SK-N-SH treated with all-trans-retinoic acid at 6 μM for 48 hours (cell line): Measurements from ENCODE around the gene ACOT6.

ENCODE experiments used
- ATAC-seq: fragments of 200-7000 bp; cut with Tn5 transposase; 3 replicates; pipeline ENCODE4 v1.9.1; 2020; ENCODE audit warnings: mild to moderate bottlenecking, moderate library complexity
- ARNTL ChIP-seq: fragments of 450-650 bp; formaldehyde crosslinking; IDR thresholded peaks from 2 replicates; pipeline ENCODE4 v1.5.0; 2020; ENCODE audit warnings: low read depth, mild to moderate bottlenecking, moderate library complexity, borderline replicate concordance
- BACH2 ChIP-seq: fragments of 250-450 bp; sonication (Bioruptor Pico); IDR thresholded peaks from 2 replicates; pipeline ENCODE4 v1.9.0; 2021; ENCODE audit warnings: mild to moderate bottlenecking, borderline replicate concordance
- CREB5 ChIP-seq: fragments of 250-450 bp; sonication (Bioruptor Pico); IDR thresholded peaks from 2 replicates; pipeline ENCODE4 v1.5.1; 2020; ENCODE audit warnings: low read depth, mild to moderate bottlenecking, moderate library complexity
- GLIS3 ChIP-seq: fragments of 250-450 bp; sonication (Bioruptor Pico); IDR thresholded peaks from 2 replicates; pipeline ENCODE4 v1.5.0; 2020; ENCODE audit warnings: mild to moderate bottlenecking, moderate library complexity
- ISL1 ChIP-seq: fragments of 250-450 bp; sonication (Bioruptor Pico); IDR thresholded peaks from 2 replicates; pipeline ENCODE4 v2.1.2; 2022; ENCODE audit warnings: mild to moderate bottlenecking, moderate library complexity
- OSR1 ChIP-seq: fragments of 250-450 bp; sonication (Bioruptor Pico); IDR thresholded peaks from 2 replicates; pipeline ENCODE4 v1.8.0; 2022; ENCODE audit warnings: moderate library complexity, mild to moderate bottlenecking, inconsistent platforms
- RARB ChIP-seq: fragments of 250-450 bp; sonication (Bioruptor Pico); IDR thresholded peaks from 2 replicates; pipeline ENCODE4 v1.8.0; 2021; ENCODE audit warnings: mild to moderate bottlenecking, moderate library complexity
- SNAI2 ChIP-seq: fragments of 250-450 bp; sonication (Bioruptor Pico); IDR thresholded peaks from 2 replicates; pipeline ENCODE4 v1.5.0; 2020; ENCODE audit warnings: mild to moderate bottlenecking, moderate library complexity
- TCF4 ChIP-seq: fragments of 250-450 bp; sonication (Bioruptor Pico); IDR thresholded peaks from 2 replicates; pipeline ENCODE4 v1.8.0; 2021; ENCODE audit warnings: mild to moderate bottlenecking, moderate library complexity, borderline replicate concordance
- TOX ChIP-seq: fragments of 250-450 bp; sonication (Bioruptor Pico); IDR thresholded peaks from 2 replicates; pipeline ENCODE4 v1.8.0; 2021; ENCODE audit warnings: mild to moderate bottlenecking, moderate library complexity, borderline replicate concordance
- TSHZ2 ChIP-seq: fragments of 250-450 bp; sonication (Bioruptor Pico); IDR thresholded peaks from 2 replicates; pipeline ENCODE4 v1.5.0; 2020; ENCODE audit warnings: mild to moderate bottlenecking, moderate library complexity
- ZC3H10 ChIP-seq: fragments of 250-450 bp; sonication (Bioruptor Pico); IDR thresholded peaks from 2 replicates; pipeline ENCODE4 v1.5.1; 2021; ENCODE audit warnings: mild to moderate bottlenecking, moderate library complexity
- ZFP3 ChIP-seq: fragments of 250-450 bp; sonication (Bioruptor Pico); IDR thresholded peaks from 2 replicates; pipeline ENCODE4 v1.5.0; 2020; ENCODE audit warnings: mild to moderate bottlenecking, moderate library complexity
- ZFP30 ChIP-seq: fragments of 450-650 bp; formaldehyde crosslinking; IDR thresholded peaks from 2 replicates; pipeline ENCODE4 v1.5.0; 2022; ENCODE audit warnings: mild to moderate bottlenecking, moderate library complexity
- ZNF565 ChIP-seq: fragments of 450-650 bp; formaldehyde crosslinking; conservative IDR thresholded peaks from 2 replicates; pipeline ENCODE4 v1.5.0; 2020; ENCODE audit warnings: low read depth, mild to moderate bottlenecking, moderate library complexity
- ZNF70 ChIP-seq: fragments of 450-650 bp; formaldehyde crosslinking; IDR thresholded peaks from 2 replicates; pipeline ENCODE4 v1.5.0; 2020; ENCODE audit warnings: mild to moderate bottlenecking, moderate library complexity
- ZNF8 ChIP-seq: fragments of 450-650 bp; formaldehyde crosslinking; IDR thresholded peaks from 2 replicates; pipeline ENCODE4 v1.5.0; 2020; ENCODE audit warnings: mild to moderate bottlenecking, moderate library complexity
- TF ChIP-seq, protein P1 (sequence below): fragments of 250-450 bp; sonication (Bioruptor Pico); IDR thresholded peaks from 2 replicates; pipeline ENCODE4 v1.8.0; 2021; ENCODE audit warnings: low read depth, mild to moderate bottlenecking, moderate library complexity, borderline replicate concordance
- TF ChIP-seq, protein P2 (sequence below): fragments of 250-450 bp; sonication (Bioruptor Pico); IDR thresholded peaks from 2 replicates; pipeline ENCODE4 v1.8.0; 2020; ENCODE audit warnings: mild to moderate bottlenecking, moderate library complexity, borderline replicate concordance

The ACOT6 gene

GRCh38 chr14:73663548-73664212, 51.4 kb downstream of the ACOT6 start (continued):
- TF ChIP-seq CREB5 (CRISPR knock-in tag) (no peak), ZFP3 (no peak), ZC3H10 (no peak), ZNF70 (no peak), OSR1 (CRISPR knock-in tag) (no peak), ZNF565 (CRISPR knock-in tag) (no peak)

DNA sequence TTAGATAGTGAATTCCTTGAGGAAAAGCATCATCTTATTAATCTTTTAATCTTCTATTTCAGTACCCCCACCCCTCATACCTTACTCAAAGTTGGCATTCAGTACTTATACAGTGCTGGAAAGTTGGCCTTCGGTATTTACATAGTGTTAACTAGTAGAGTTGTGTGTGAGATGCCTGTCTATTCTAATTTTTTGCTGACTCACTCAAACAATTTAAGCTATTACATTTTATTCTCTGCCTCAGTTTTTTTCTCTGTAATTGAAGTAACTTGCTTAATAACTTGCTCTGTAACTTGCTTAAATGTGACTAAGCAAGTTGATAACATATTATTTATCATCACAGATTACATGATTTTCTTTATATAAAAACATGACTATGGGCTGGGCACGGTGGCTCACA, 52.8 kb downstream of the ACOT6 start:
- ATAC-seq: no peak
- TF ChIP-seq, protein P1, sequence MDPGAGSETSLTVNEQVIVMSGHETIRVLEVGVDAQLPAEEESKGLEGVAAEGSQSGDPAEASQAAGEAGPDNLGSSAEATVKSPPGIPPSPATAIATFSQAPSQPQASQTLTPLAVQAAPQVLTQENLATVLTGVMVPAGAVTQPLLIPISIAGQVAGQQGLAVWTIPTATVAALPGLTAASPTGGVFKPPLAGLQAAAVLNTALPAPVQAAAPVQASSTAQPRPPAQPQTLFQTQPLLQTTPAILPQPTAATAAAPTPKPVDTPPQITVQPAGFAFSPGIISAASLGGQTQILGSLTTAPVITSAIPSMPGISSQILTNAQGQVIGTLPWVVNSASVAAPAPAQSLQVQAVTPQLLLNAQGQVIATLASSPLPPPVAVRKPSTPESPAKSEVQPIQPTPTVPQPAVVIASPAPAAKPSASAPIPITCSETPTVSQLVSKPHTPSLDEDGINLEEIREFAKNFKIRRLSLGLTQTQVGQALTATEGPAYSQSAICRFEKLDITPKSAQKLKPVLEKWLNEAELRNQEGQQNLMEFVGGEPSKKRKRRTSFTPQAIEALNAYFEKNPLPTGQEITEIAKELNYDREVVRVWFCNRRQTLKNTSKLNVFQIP (CRISPR knock-in tag): no peak
- no peak for TF ChIP-seq BACH2 (CRISPR knock-in tag)
- no peak for TF ChIP-seq TSHZ2 (CRISPR knock-in tag)
- no peak for TF ChIP-seq GLIS3 (CRISPR knock-in tag)
- no peak for TF ChIP-seq ISL1
- TF ChIP-seq SNAI2: no peak
- no peak for TF ChIP-seq TCF4 (CRISPR knock-in tag)
- no peak for TF ChIP-seq ZNF70
- no peak for TF ChIP-seq ZNF8 (CRISPR knock-in tag)
- TF ChIP-seq CREB5 (CRISPR knock-in tag): no peak
- no peak for TF ChIP-seq ZC3H10

- no peak for ATAC-seq
- TF ChIP-seq GLIS3 (CRISPR knock-in tag) (no peak), ZFP30 (CRISPR knock-in tag) (no peak)
- TF ChIP-seq, protein P2, sequence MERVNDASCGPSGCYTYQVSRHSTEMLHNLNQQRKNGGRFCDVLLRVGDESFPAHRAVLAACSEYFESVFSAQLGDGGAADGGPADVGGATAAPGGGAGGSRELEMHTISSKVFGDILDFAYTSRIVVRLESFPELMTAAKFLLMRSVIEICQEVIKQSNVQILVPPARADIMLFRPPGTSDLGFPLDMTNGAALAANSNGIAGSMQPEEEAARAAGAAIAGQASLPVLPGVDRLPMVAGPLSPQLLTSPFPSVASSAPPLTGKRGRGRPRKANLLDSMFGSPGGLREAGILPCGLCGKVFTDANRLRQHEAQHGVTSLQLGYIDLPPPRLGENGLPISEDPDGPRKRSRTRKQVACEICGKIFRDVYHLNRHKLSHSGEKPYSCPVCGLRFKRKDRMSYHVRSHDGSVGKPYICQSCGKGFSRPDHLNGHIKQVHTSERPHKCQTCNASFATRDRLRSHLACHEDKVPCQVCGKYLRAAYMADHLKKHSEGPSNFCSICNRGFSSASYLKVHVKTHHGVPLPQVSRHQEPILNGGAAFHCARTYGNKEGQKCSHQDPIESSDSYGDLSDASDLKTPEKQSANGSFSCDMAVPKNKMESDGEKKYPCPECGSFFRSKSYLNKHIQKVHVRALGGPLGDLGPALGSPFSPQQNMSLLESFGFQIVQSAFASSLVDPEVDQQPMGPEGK (CRISPR knock-in tag): no peak
- TF ChIP-seq, all 23 proteins: peak for 0
These were observed 54.3 kb downstream of the ACOT6 start for GRCh38 chr14:73666583-73666982.

DNA sequence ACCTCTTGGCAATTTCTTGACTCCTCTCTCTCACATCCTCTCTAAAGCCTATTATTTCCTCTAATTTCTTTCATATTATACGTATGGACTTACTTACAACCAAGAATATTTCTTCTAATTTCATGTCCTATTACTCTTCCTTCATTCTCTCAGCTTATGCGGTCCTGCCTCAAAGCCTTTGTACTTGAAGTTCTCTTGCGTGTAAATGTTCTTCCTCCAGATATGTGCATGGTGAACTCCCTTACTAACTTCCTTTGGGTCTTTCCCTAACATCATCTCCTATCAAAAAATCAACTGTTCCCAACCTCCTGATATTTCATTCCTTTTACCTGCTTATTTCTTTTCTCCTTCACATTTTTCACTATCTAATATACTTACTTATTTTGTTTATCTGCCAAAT, 55.5 kb downstream of the ACOT6 start:
- ATAC-seq: no peak
- TF ChIP-seq ZFP3 (no peak), ISL1 (no peak), RARB (CRISPR knock-in tag) (no peak), ARNTL (no peak), TOX (no peak), SNAI2 (no peak), TCF4 (CRISPR knock-in tag) (no peak), ZC3H10 (no peak)
- TF ChIP-seq, all 23 proteins: peak for 0
